ENCODE measurements around the gene AFF3.
"Not testable (repeated sequence)": the region's sequence is repeated elsewhere in the genome, so short reads cannot be mapped to it uniquely, and the experiment has no call there.

The AFF3 gene

GRCh38 chr2:100097611-100098294, 44.6 kb downstream of the AFF3 start:
- H2AFZ ChIP-seq (ENCODE audit: low read length, unreplicated experiment); H3K4me1 ChIP-seq (ENCODE audit: control insufficient read depth, insufficient read depth, low read length, unreplicated experiment); H3K27me3 ChIP-seq (ENCODE audit: insufficient read depth, low read length); H3K4me3 ChIP-seq (ENCODE audit: low read depth, low read length); H3K36me3 ChIP-seq (ENCODE audit: insufficient read depth, low read length); H3K27ac ChIP-seq (ENCODE audit: low read depth, low read length); H3K79me2 ChIP-seq (ENCODE audit: control insufficient read depth, insufficient read depth, low read length, unreplicated experiment): not testable (repeated sequence)

GRCh38 chr2:100095845-100096244, 46.5 kb downstream of the AFF3 start:
- not testable (repeated sequence) for H3K79me2 ChIP-seq (ENCODE audit: control insufficient read depth, insufficient read depth, low read length, unreplicated experiment); H3K27ac ChIP-seq (ENCODE audit: low read depth, low read length); H3K36me3 ChIP-seq (ENCODE audit: insufficient read depth, low read length); H3K27me3 ChIP-seq (ENCODE audit: insufficient read depth, low read length); H2AFZ ChIP-seq (ENCODE audit: low read length, unreplicated experiment); H3K4me3 ChIP-seq (ENCODE audit: low read depth, low read length); H3K4me1 ChIP-seq (ENCODE audit: control insufficient read depth, insufficient read depth, low read length, unreplicated experiment)

GRCh38 chr2:100091807-100092206, 50.6 kb downstream of the AFF3 start:
- not testable (repeated sequence) for H3K4me3 ChIP-seq (ENCODE audit: low read depth, low read length); H3K4me1 ChIP-seq (ENCODE audit: control insufficient read depth, insufficient read depth, low read length, unreplicated experiment); H3K79me2 ChIP-seq (ENCODE audit: control insufficient read depth, insufficient read depth, low read length, unreplicated experiment); H3K27ac ChIP-seq (ENCODE audit: low read depth, low read length); H3K27me3 ChIP-seq (ENCODE audit: insufficient read depth, low read length); H2AFZ ChIP-seq (ENCODE audit: low read length, unreplicated experiment); H3K36me3 ChIP-seq (ENCODE audit: insufficient read depth, low read length)

GRCh38 chr2:100085744-100086143, 56.6 kb downstream of the AFF3 start:
- H3K36me3 ChIP-seq (ENCODE audit: insufficient read depth, low read length); H2AFZ ChIP-seq (ENCODE audit: low read length, unreplicated experiment); H3K4me1 ChIP-seq (ENCODE audit: control insufficient read depth, insufficient read depth, low read length, unreplicated experiment); H3K27ac ChIP-seq (ENCODE audit: low read depth, low read length); H3K27me3 ChIP-seq (ENCODE audit: insufficient read depth, low read length); H3K79me2 ChIP-seq (ENCODE audit: control insufficient read depth, insufficient read depth, low read length, unreplicated experiment); H3K4me3 ChIP-seq (ENCODE audit: low read depth, low read length): not testable (repeated sequence)

DNA sequence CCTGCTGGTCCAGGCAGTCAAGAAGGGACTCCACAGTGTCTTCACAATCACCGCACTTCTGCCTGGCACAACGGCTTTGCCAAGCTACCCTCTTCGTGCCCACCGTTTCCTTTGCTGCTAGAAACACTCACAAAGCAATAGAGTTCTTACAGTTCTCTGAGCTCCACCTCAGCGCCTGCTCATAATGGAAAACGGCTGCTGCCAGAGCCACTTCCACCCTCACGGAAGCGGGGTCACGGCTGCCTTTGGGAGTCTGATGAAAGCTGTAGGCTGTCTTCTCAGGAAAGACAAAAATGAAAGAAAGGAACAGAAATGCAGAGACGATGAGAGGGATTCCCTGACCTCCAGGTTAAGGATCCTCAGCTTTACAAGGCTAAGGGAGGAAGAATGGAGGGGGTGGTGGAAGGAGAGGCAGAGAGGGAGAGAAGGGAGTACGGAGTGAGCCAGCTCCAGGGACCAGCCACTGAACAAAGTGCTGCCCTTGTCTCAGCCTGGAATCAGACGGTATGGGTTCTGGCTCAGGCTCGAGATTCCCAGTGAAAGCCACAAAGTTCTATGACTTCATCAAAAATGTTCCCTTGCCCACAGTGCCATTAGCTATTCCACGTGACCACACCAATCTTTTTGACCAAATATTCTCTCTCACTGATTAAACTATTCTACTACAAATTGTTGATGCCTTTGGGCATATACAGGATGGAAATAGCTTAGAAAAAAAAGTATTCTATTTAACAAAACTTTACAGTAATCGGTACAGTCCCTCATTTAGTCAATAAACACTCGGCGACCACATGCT, 58.8 kb downstream of the AFF3 start:
- H2AFZ ChIP-seq (ENCODE audit: low read length, unreplicated experiment); H3K27me3 ChIP-seq (ENCODE audit: insufficient read depth, low read length); H3K4me3 ChIP-seq (ENCODE audit: low read depth, low read length); H3K36me3 ChIP-seq (ENCODE audit: insufficient read depth, low read length); H3K79me2 ChIP-seq (ENCODE audit: control insufficient read depth, insufficient read depth, low read length, unreplicated experiment); H3K4me1 ChIP-seq (ENCODE audit: control insufficient read depth, insufficient read depth, low read length, unreplicated experiment); H3K27ac ChIP-seq (ENCODE audit: low read depth, low read length): not testable (repeated sequence)

DNA sequence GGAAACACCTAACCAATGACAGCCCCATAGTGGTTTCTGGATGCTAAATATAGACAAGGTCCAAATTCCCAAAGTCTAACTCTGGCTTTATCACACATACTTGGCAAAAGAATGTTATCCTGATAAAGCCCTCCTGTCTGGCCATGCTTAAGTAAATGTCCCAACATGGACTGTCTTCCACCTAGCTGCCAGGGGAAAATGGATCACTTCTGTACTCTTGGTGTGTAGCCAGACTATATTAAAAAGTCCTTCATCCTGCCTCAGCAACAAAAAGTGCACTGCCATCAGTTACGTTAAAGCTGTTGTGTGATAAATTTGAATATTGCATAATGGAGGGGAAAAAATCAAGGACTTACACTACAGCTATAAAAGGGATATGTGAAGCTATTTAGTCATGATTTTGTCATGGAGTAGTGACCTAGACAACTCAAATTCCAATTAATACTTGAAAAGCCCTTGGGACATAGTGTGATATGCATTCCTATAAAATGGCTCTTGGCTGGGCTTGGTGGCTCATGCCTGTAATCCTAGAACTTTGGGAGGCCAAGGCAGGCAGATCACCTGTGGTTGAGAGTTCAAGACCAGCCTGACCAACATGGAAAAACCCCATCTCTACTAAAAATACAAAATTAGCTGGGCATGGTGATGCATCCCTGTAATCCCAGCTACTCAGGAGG, 60.0 kb downstream of the AFF3 start:
- H3K27me3 ChIP-seq (ENCODE audit: insufficient read depth, low read length); H3K36me3 ChIP-seq (ENCODE audit: insufficient read depth, low read length); H3K79me2 ChIP-seq (ENCODE audit: control insufficient read depth, insufficient read depth, low read length, unreplicated experiment); H2AFZ ChIP-seq (ENCODE audit: low read length, unreplicated experiment); H3K4me3 ChIP-seq (ENCODE audit: low read depth, low read length); H3K27ac ChIP-seq (ENCODE audit: low read depth, low read length); H3K4me1 ChIP-seq (ENCODE audit: control insufficient read depth, insufficient read depth, low read length, unreplicated experiment): not testable (repeated sequence)

- Histone ChIP-seq H3K36me3 (ENCODE audit: insufficient read depth, low read length) (no peaks in the 10 kb centered on the region), H3K27ac (ENCODE audit: low read depth, low read length) (no peak overlapping the region), H2AFZ (ENCODE audit: low read length, unreplicated experiment) (no peak overlapping the region), H3K4me1 (ENCODE audit: control insufficient read depth, insufficient read depth, low read length, unreplicated experiment) (no peaks in the 10 kb centered on the region), H3K27me3 (ENCODE audit: insufficient read depth, low read length) (peaks cover 12% of the 10 kb centered on the region; the same call in 1 of the 2 replicates), H3K79me2 (ENCODE audit: control insufficient read depth, insufficient read depth, low read length, unreplicated experiment) (no peaks in the 10 kb centered on the region), H3K4me3 (ENCODE audit: low read depth, low read length) (no peak overlapping the region)
Observed at GRCh38 chr2:100077935-100078334, 64.5 kb downstream of the AFF3 start.

DNA sequence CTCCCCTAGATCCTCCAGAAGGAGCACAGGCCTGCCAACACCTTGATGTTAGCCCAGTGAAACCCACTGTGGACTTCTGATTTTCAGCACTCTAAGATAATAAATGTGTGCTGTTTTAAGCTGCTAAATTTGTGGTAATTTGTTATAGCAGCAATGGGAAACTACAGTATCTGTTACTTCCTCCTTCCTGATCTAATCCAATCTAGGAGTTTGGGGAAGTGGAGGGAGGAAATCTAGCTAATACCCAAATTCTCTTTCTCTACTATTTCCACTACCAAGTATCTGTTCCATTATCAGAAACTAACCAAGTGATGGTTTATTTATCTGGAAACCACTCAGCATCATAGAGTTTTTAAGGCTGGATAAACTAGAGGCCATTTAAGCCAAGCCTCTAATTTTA, 64.9 kb downstream of the AFF3 start:
- H2AFZ ChIP-seq (ENCODE audit: low read length, unreplicated experiment) = no peak overlapping the region
- no peak overlapping the region for H3K4me3 ChIP-seq (ENCODE audit: low read depth, low read length)
- no peak overlapping the region for H3K27ac ChIP-seq (ENCODE audit: low read depth, low read length)
- no peaks in the 10 kb centered on the region for H3K4me1 ChIP-seq (ENCODE audit: control insufficient read depth, insufficient read depth, low read length, unreplicated experiment)
- H3K79me2 ChIP-seq (ENCODE audit: control insufficient read depth, insufficient read depth, low read length, unreplicated experiment) = no peaks in the 10 kb centered on the region
- no peaks in the 10 kb centered on the region for H3K36me3 ChIP-seq (ENCODE audit: insufficient read depth, low read length)
- H3K27me3 ChIP-seq (ENCODE audit: insufficient read depth, low read length) = peaks cover 12% of the 10 kb centered on the region; the same call in 1 of the 2 replicates

- H3K27ac ChIP-seq (ENCODE audit: low read depth, low read length) = no peak overlapping the region
- H3K27me3 ChIP-seq (ENCODE audit: insufficient read depth, low read length) = peaks cover 15% of the 10 kb centered on the region; the same call in 1 of the 2 replicates
- no peaks in the 10 kb centered on the region for H3K36me3 ChIP-seq (ENCODE audit: insufficient read depth, low read length)
- H3K4me1 ChIP-seq (ENCODE audit: control insufficient read depth, insufficient read depth, low read length, unreplicated experiment) = no peaks in the 10 kb centered on the region
- H3K4me3 ChIP-seq (ENCODE audit: low read depth, low read length) = no peak overlapping the region
- no peaks in the 10 kb centered on the region for H3K79me2 ChIP-seq (ENCODE audit: control insufficient read depth, insufficient read depth, low read length, unreplicated experiment)
- no peak overlapping the region for H2AFZ ChIP-seq (ENCODE audit: low read length, unreplicated experiment)
Observed at GRCh38 chr2:100075532-100075931, 66.9 kb downstream of the AFF3 start.

- Histone ChIP-seq H3K4me1 (ENCODE audit: control insufficient read depth, insufficient read depth, low read length, unreplicated experiment) (no peaks in the 10 kb centered on the region), H3K79me2 (ENCODE audit: control insufficient read depth, insufficient read depth, low read length, unreplicated experiment) (no peaks in the 10 kb centered on the region), H3K27me3 (ENCODE audit: insufficient read depth, low read length) (peaks cover 20% of the 10 kb centered on the region; the same call in 1 of the 2 replicates), H3K36me3 (ENCODE audit: insufficient read depth, low read length) (no peaks in the 10 kb centered on the region), H3K4me3 (ENCODE audit: low read depth, low read length) (no peak overlapping the region), H3K27ac (ENCODE audit: low read depth, low read length) (no peak overlapping the region), H2AFZ (ENCODE audit: low read length, unreplicated experiment) (no peak overlapping the region)
Observed at GRCh38 chr2:100073110-100073509, 69.3 kb downstream of the AFF3 start.

All from ACC112 (cell line).